GM12891 (cell line): ENCODE data around the gene FAM110A.

Experiments used
- PAX5 ChIP-seq: IDR thresholded peaks from 2 replicates; pipeline ENCODE4 v1.6.1; 2011; ENCODE audit warnings: low read length, moderate library complexity, mild to moderate bottlenecking; ENCODE audit not compliant: insufficient read depth, severe bottlenecking
- POLR2A ChIP-seq: IDR thresholded peaks from 2 replicates; pipeline ENCODE4 v1.6.1; 2011; ENCODE audit warnings: low read depth, low read length, control low read depth
- POLR2AphosphoS5 ChIP-seq: IDR thresholded peaks from 2 replicates; pipeline ENCODE4 v1.6.1; 2011; ENCODE audit warnings: low read depth, low read length, control low read depth

GRCh38 chr20:825710-826421 is 7.6 kb upstream of the FAM110A start:
- TF ChIP-seq POLR2A (no peak), POLR2AphosphoS5 (no peak), PAX5 (no peak)
